ENCODE results near the gene CD151. TPM values are rescaled to one million over a fixed set of nuclear protein-coding genes. Genes with fewer than 3 reads are reported as not detected.

Gene CD151
- total and polyA plus RNA-seq, 4 donors = 182 to 556 (median 399) TPM

- H3K27ac ChIP-seq (ENCODE audit: low read depth in 1 of 2, low read length in 1 of 2) = no peak overlapping the region
- TF ChIP-seq CTCF (IDR thresholded peaks at IDR 0.05; ENCODE audit: control extremely low read depth, extremely low read depth) = no peak
- no peaks in the 10 kb centered on the region for H3K27me3 ChIP-seq (ENCODE audit: control insufficient read depth in 3 of 3, insufficient read depth in 3 of 3, low read length in 2 of 3)
- whole genome bisulfite sequencing, 2 donors = 95 to 98% methylated on average over 21 of the region's 21 CpGs
- ATAC-seq (ENCODE audit: insufficient read depth, low FRiP score) (no peak), DNase-seq (no peak)
- peaks cover 0 to 17% (median 9%) of the 10 kb centered on the region in 5 donors for H3K4me1 ChIP-seq (ENCODE audit: control insufficient read depth in 5 of 5, insufficient read depth in 5 of 5, low read length in 5 of 5)
- peaks cover 0 to 16% (median 3%) of the 10 kb centered on the region in 4 donors for H3K36me3 ChIP-seq (ENCODE audit: control insufficient read depth in 4 of 4, insufficient read depth in 4 of 4, low read length in 4 of 4)
- no peak overlapping the region for H3K4me3 ChIP-seq
- H3K9me3 ChIP-seq (ENCODE audit: control insufficient read depth in 4 of 4, insufficient read depth in 3 of 4, low read length in 3 of 4) = no peaks in the 10 kb centered on the region
- no peak overlapping the region for H3K9ac ChIP-seq (ENCODE audit: insufficient read depth in 1 of 2, low read length in 2 of 2)
Measured at GRCh38 chr11:802018-802617, 30.6 kb upstream of the CD151 start.

GRCh38 chr11:802693-803466, 29.9 kb upstream of the CD151 start:
- 94 to 96% methylated on average over 27 to 28 of the region's 28 CpGs for WGBS, 2 donors
- ATAC-seq (ENCODE audit: insufficient read depth, low FRiP score) = no peak
- TF ChIP-seq CTCF (IDR thresholded peaks at IDR 0.05; ENCODE audit: control extremely low read depth, extremely low read depth) = no peak

GRCh38 chr11:803467-803742, 29.3 kb upstream of the CD151 start:
- H3K9ac ChIP-seq (ENCODE audit: insufficient read depth in 1 of 2, low read length in 2 of 2) = no peak overlapping the region
- H3K27ac ChIP-seq (ENCODE audit: low read depth in 1 of 2, low read length in 1 of 2) = no peak overlapping the region
- ATAC-seq (ENCODE audit: insufficient read depth, low FRiP score) (no peak), DNase-seq (no peak)
- no peaks in the 10 kb centered on the region for H3K27me3 ChIP-seq (ENCODE audit: control insufficient read depth in 3 of 3, insufficient read depth in 3 of 3, low read length in 2 of 3)
- H3K4me1 ChIP-seq (ENCODE audit: control insufficient read depth in 5 of 5, insufficient read depth in 5 of 5, low read length in 5 of 5) = peaks cover 0 to 18% (median 10%) of the 10 kb centered on the region in 5 donors
- no peak for TF ChIP-seq CTCF (IDR thresholded peaks at IDR 0.05; ENCODE audit: control extremely low read depth, extremely low read depth)
- peaks cover 0 to 16% (median 3%) of the 10 kb centered on the region in 4 donors for H3K36me3 ChIP-seq (ENCODE audit: control insufficient read depth in 4 of 4, insufficient read depth in 4 of 4, low read length in 4 of 4)
- no peaks in the 10 kb centered on the region for H3K9me3 ChIP-seq (ENCODE audit: control insufficient read depth in 4 of 4, insufficient read depth in 3 of 4, low read length in 3 of 4)
- H3K4me3 ChIP-seq = no peak overlapping the region
- WGBS, 2 donors = 93 to 95% methylated on average over 8 of the region's 8 CpGs

More at GRCh38 chr11:802693-803466, 29.9 kb upstream of the CD151 start:
- peaks cover 0 to 15% (median 9%) of the 10 kb centered on the region in 5 donors for H3K4me1 ChIP-seq (ENCODE audit: control insufficient read depth in 5 of 5, insufficient read depth in 5 of 5, low read length in 5 of 5)
- H3K27ac ChIP-seq (ENCODE audit: low read depth in 1 of 2, low read length in 1 of 2) = no peak overlapping the region
- no peak for DNase-seq
- peaks cover 0 to 16% (median 3%) of the 10 kb centered on the region in 4 donors for H3K36me3 ChIP-seq (ENCODE audit: control insufficient read depth in 4 of 4, insufficient read depth in 4 of 4, low read length in 4 of 4)
- no peaks in the 10 kb centered on the region for H3K9me3 ChIP-seq (ENCODE audit: control insufficient read depth in 4 of 4, insufficient read depth in 3 of 4, low read length in 3 of 4)
- no peak overlapping the region for H3K9ac ChIP-seq (ENCODE audit: insufficient read depth in 1 of 2, low read length in 2 of 2)
- H3K4me3 ChIP-seq = no peak overlapping the region
- no peaks in the 10 kb centered on the region for H3K27me3 ChIP-seq (ENCODE audit: control insufficient read depth in 3 of 3, insufficient read depth in 3 of 3, low read length in 2 of 3)

All from lung (tissue), 12 donors.